HepG2 (cell line): ENCODE data around the gene PXMP4. TPM values are rescaled to one million over a fixed set of nuclear protein-coding genes. Genes with fewer than 3 reads are reported as not detected.
A peak's percentile ranks its signal among the peaks of the same experiment; 100 is the strongest.

Experiments
- HNRNPL ChIP-seq: fragments of 200-400 bp; formaldehyde crosslinking; IDR thresholded peaks from 2 replicates; pipeline ENCODE4 v1.6.1; 2017; ENCODE audit warnings: mild to moderate bottlenecking, low read depth, low read length
- HOXD1 ChIP-seq: sonication (generic); formaldehyde crosslinking; IDR thresholded peaks from 2 replicates; pipeline ENCODE4 v1.5.0; 2020; ENCODE audit warnings: missing genetic modification reagents
- KDM1A ChIP-seq: IDR thresholded peaks from 2 replicates; pipeline ENCODE4 v1.6.1; 2016; ENCODE audit warnings: missing compliant biosample characterization
- KLF13 ChIP-seq: sonication (generic); formaldehyde crosslinking; IDR thresholded peaks from 2 replicates; pipeline ENCODE4 v1.4.0; 2020; ENCODE audit warnings: mild to moderate bottlenecking, missing genetic modification reagents
- LCORL ChIP-seq, 2 experiments: fragments of 450-650 bp in 1 of 2; sonication (generic) in 1 of 2; formaldehyde crosslinking in 1 of 2; IDR thresholded peaks; 2 replicates each; pipeline versions ENCODE4 v1.5.0 to v1.6.1; 2017 to 2020; ENCODE audit warnings: antibody characterized with exemption in 1 of 2, missing genetic modification reagents in 1 of 2
- NFIB ChIP-seq: sonication (generic); formaldehyde crosslinking; IDR thresholded peaks from 2 replicates; pipeline ENCODE4 v1.9.0; 2021; ENCODE audit warnings: missing genetic modification reagents, mild to moderate bottlenecking, borderline replicate concordance
- NR2F6 ChIP-seq, 2 experiments: IDR thresholded peaks; 2 replicates each; pipeline ENCODE4 v1.6.1; 2016; ENCODE audit warnings: antibody characterized with exemption in 1 of 2, mild to moderate bottlenecking in 1 of 2
- PCBP1 ChIP-seq: fragments of 200-400 bp; formaldehyde crosslinking; IDR thresholded peaks from 2 replicates; pipeline ENCODE4 v1.6.1; 2017; ENCODE audit warnings: mild to moderate bottlenecking, low read depth, low read length, borderline replicate concordance
- SNAPC2 ChIP-seq: sonication (generic); formaldehyde crosslinking; IDR thresholded peaks from 2 replicates; pipeline ENCODE4 v1.8.1; 2022; ENCODE audit warnings: mild to moderate bottlenecking, missing genetic modification reagents
- SOX13 ChIP-seq, 3 experiments: fragments of 450-650 bp in 1 of 3; sonication (generic) in 1 of 3; formaldehyde crosslinking in 1 of 3; IDR thresholded peaks in 2 of 3; conservative IDR thresholded peaks in 1 of 3; 2 replicates each; pipeline versions ENCODE4 v1.5.0 to v1.6.1; 2016 to 2020; ENCODE audit warnings: antibody characterized with exemption in 1 of 3, mild to moderate bottlenecking in 1 of 3, missing compliant biosample characterization in 1 of 3, missing genetic modification reagents in 1 of 3, moderate library complexity in 1 of 3
- TCF12 ChIP-seq, 2 experiments: fragments of 450-650 bp in 1 of 2; sonication (generic) in 1 of 2; formaldehyde crosslinking in 1 of 2; IDR thresholded peaks; 2 replicates each; pipeline versions ENCODE4 v1.6.1 to v1.8.0; 2017 to 2022; ENCODE audit warnings: antibody characterized with exemption in 1 of 2, mild to moderate bottlenecking in 1 of 2, missing genetic modification reagents in 1 of 2, moderate library complexity in 1 of 2
- ZC3H13 ChIP-seq: sonication (generic); formaldehyde crosslinking; IDR thresholded peaks from 2 replicates; pipeline ENCODE4 v1.8.1; 2023; ENCODE audit warnings: mild to moderate bottlenecking, missing genetic modification reagents, moderate library complexity
- ZNF414 ChIP-seq: sonication (generic); formaldehyde crosslinking; IDR thresholded peaks from 2 replicates; pipeline ENCODE4 v1.5.0; 2020; ENCODE audit warnings: missing genetic modification reagents
- ZNF549 ChIP-seq: sonication (generic); formaldehyde crosslinking; IDR thresholded peaks from 2 replicates; pipeline ENCODE4 v1.5.0; 2020; ENCODE audit warnings: missing genetic modification reagents
- ZNF766 ChIP-seq: sonication (generic); formaldehyde crosslinking; IDR thresholded peaks from 2 replicates; pipeline ENCODE4 v1.5.0; 2020; ENCODE audit warnings: missing genetic modification reagents, borderline replicate concordance
- ZNF768 ChIP-seq: sonication (generic); formaldehyde crosslinking; IDR thresholded peaks from 2 replicates; pipeline ENCODE4 v1.4.0; 2020; ENCODE audit warnings: missing genetic modification reagents
- ZNF772 ChIP-seq: sonication (generic); formaldehyde crosslinking; IDR thresholded peaks from 2 replicates; pipeline ENCODE4 v1.5.0; 2020; ENCODE audit warnings: mild to moderate bottlenecking, missing genetic modification reagents
- polyA plus RNA-seq, 8 experiments: library from polyadenylated mRNA; depleted of rRNA in 3 of 8; stranded (reverse) in 7 of 8; unstranded in 1 of 8; fragments of >200 nt; fragmentation: Illumina TruSeq in 4 of 8; extraction: Trizol in 4 of 8; gene quantifications; 2 replicates each; pipeline versions ENCODE4 v1.2.1 to v1.2.3, GENCODE V29; 2011 to 2016; ENCODE audit warnings: low read depth in 4 of 8, missing spikeins in 1 of 8, mixed read lengths in 1 of 8; ENCODE audit not compliant: insufficient read depth in 1 of 8
- total RNA-seq, 5 experiments: library from RNA; depleted of rRNA; stranded (reverse); fragments of >200 nt; fragmentation: Illumina TruSeq; extraction: Trizol; gene quantifications; 2 replicates each; pipeline ENCODE4 v1.2.3, GENCODE V29; 2016; ENCODE audit warnings: low read depth in 1 of 5
- TF ChIP-seq, protein P1 (sequence below): sonication (generic); formaldehyde crosslinking; IDR thresholded peaks from 2 replicates; pipeline ENCODE4 v1.5.1; 2020; ENCODE audit warnings: mild to moderate bottlenecking, missing genetic modification reagents, borderline replicate concordance

Gene PXMP4
- total and polyA plus RNA-seq, 2 of the 13 experiments (the other 11 are each of a cell fraction or from before 2014, with no cell fraction given), result not detected

DNA sequence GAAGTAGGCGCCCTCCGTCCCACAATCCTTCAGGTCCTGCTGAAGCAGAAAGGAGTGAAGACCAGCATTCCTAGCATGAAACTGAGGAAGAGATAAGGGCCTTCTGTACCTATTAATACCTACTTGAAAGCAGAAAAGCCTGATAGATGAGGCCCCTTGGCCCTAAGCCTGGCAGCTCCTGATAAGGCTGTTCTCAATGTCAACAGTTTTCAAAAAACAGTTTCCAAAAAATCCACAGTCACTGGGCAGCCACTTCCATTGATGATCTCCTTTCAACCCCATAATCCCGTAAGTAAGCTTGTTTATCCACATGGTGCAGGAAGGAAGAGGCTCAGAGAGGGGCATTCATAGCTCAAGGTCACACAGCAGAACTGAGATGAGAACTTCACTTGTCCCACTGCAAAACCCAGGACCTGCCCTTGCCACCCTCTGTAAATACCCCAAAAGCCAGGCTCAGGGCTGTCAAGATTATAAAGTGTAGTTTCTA, 31.1 kb downstream of the PXMP4 start (continued):
- TF ChIP-seq, protein P1, sequence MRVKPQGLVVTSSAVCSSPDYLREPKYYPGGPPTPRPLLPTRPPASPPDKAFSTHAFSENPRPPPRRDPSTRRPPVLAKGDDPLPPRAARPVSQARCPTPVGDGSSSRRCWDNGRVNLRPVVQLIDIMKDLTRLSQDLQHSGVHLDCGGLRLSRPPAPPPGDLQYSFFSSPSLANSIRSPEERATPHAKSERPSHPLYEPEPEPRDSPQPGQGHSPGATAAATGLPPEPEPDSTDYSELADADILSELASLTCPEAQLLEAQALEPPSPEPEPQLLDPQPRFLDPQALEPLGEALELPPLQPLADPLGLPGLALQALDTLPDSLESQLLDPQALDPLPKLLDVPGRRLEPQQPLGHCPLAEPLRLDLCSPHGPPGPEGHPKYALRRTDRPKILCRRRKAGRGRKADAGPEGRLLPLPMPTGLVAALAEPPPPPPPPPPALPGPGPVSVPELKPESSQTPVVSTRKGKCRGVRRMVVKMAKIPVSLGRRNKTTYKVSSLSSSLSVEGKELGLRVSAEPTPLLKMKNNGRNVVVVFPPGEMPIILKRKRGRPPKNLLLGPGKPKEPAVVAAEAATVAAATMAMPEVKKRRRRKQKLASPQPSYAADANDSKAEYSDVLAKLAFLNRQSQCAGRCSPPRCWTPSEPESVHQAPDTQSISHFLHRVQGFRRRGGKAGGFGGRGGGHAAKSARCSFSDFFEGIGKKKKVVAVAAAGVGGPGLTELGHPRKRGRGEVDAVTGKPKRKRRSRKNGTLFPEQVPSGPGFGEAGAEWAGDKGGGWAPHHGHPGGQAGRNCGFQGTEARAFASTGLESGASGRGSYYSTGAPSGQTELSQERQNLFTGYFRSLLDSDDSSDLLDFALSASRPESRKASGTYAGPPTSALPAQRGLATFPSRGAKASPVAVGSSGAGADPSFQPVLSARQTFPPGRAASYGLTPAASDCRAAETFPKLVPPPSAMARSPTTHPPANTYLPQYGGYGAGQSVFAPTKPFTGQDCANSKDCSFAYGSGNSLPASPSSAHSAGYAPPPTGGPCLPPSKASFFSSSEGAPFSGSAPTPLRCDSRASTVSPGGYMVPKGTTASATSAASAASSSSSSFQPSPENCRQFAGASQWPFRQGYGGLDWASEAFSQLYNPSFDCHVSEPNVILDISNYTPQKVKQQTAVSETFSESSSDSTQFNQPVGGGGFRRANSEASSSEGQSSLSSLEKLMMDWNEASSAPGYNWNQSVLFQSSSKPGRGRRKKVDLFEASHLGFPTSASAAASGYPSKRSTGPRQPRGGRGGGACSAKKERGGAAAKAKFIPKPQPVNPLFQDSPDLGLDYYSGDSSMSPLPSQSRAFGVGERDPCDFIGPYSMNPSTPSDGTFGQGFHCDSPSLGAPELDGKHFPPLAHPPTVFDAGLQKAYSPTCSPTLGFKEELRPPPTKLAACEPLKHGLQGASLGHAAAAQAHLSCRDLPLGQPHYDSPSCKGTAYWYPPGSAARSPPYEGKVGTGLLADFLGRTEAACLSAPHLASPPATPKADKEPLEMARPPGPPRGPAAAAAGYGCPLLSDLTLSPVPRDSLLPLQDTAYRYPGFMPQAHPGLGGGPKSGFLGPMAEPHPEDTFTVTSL (CRISPR knock-in tag), result peak; percentile 51; the same call in 1 of the 2 replicates
- TF ChIP-seq TCF12 (IDR thresholded peaks at IDR 0.05), result no peak
- TF ChIP-seq TCF12 (CRISPR knock-in tag; IDR thresholded peaks at IDR 0.05), result no peak
- peak; percentile 42; the same call in 1 of the 2 replicates for TF ChIP-seq HOXD1 (CRISPR knock-in tag)
- TF ChIP-seq LCORL (IDR thresholded peaks at IDR 0.05), result no peak
- peak; percentile 55; the same call in 1 of the 2 replicates for TF ChIP-seq LCORL (CRISPR knock-in tag; IDR thresholded peaks at IDR 0.05)
- TF ChIP-seq NFIB, result 0 out of 2 replicates have a peak, but pooled peaks have one; percentile 45
- peak; percentile 92 for TF ChIP-seq KDM1A
- 0 out of 2 replicates have a peak, but pooled peaks have one; percentile 16 for TF ChIP-seq HNRNPL
- TF ChIP-seq KLF13 (CRISPR knock-in tag), result no peak
- 0 out of 2 replicates have a peak, but pooled peaks have one; percentile 15 for TF ChIP-seq ZNF772 (CRISPR knock-in tag)
- no peak for TF ChIP-seq ZNF414 (CRISPR knock-in tag)
- peak; percentile 56; the same call in 1 of the 2 replicates for TF ChIP-seq SNAPC2 (CRISPR knock-in tag)
- TF ChIP-seq ZC3H13, result no peak
- peak; percentile 98 for TF ChIP-seq ZNF768 (CRISPR knock-in tag)
- TF ChIP-seq SOX13 (IDR thresholded peaks at IDR 0.05), result no peak
- peak in 1 of 2 experiments; percentile 79; a peak in 2 of 4 replicates for TF ChIP-seq SOX13 (CRISPR knock-in tag; conservative IDR thresholded peaks at IDR 0.05 in 1 of 2, IDR thresholded peaks at IDR 0.05 in 1 of 2)
- no peak for TF ChIP-seq ZNF549
- no peak for TF ChIP-seq PCBP1
- TF ChIP-seq NR2F6 (IDR thresholded peaks at IDR 0.05), result peak; percentile 75
- peak; percentile 68 for TF ChIP-seq NR2F6 (CRISPR knock-in tag; IDR thresholded peaks at IDR 0.05)
- no peak for TF ChIP-seq ZNF766 (CRISPR knock-in tag)
